ENCODE data around the gene DPP10. TPM values are rescaled to one million over a fixed set of nuclear protein-coding genes. Genes with fewer than 3 reads are reported as not detected.

Gene DPP10
- total RNA-seq, 1 donor from 2014 or later = 73.0 TPM

DNA sequence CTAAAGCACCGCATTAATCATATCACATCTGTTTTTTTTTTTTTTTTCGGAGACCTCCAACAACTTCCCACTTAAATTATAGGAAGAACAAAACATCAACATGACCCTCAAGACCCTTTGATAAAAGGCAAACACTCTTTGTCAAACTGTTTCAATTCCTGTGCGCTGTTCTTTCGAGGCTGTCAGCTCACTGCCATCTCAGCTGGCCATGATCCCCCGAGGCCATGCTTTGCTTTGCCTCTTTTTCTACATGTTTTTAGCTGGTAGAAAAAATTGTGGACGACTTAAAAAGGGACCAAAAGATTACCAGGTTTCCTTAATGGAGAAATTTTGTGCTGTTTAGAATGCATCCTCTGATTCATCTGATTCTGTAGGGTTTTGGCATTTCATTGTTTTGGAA is 138.2 kb downstream of the DPP10 start:
- DNase-seq (ENCODE audit: low spot score in 2 of 2, unreplicated experiment in 2 of 2) = no peak
- Mint-ChIP-seq H3K4me1 (peaks cover 21% of the 10 kb centered on the region), H3K4me3 (no peak overlapping the region), H3K36me3 (no peaks in the 10 kb centered on the region), H3K27me3 (ENCODE audit: low read depth) (peaks cover 50% of the 10 kb centered on the region), H3K9me3 (peaks cover 4% of the 10 kb centered on the region), H3K27ac (peak overlapping the region; percentile 57)
- TF ChIP-seq, protein P1, sequence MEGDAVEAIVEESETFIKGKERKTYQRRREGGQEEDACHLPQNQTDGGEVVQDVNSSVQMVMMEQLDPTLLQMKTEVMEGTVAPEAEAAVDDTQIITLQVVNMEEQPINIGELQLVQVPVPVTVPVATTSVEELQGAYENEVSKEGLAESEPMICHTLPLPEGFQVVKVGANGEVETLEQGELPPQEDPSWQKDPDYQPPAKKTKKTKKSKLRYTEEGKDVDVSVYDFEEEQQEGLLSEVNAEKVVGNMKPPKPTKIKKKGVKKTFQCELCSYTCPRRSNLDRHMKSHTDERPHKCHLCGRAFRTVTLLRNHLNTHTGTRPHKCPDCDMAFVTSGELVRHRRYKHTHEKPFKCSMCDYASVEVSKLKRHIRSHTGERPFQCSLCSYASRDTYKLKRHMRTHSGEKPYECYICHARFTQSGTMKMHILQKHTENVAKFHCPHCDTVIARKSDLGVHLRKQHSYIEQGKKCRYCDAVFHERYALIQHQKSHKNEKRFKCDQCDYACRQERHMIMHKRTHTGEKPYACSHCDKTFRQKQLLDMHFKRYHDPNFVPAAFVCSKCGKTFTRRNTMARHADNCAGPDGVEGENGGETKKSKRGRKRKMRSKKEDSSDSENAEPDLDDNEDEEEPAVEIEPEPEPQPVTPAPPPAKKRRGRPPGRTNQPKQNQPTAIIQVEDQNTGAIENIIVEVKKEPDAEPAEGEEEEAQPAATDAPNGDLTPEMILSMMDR (IDR thresholded peaks at IDR 0.05; ENCODE audit: unreplicated experiment) = no peak

DNA sequence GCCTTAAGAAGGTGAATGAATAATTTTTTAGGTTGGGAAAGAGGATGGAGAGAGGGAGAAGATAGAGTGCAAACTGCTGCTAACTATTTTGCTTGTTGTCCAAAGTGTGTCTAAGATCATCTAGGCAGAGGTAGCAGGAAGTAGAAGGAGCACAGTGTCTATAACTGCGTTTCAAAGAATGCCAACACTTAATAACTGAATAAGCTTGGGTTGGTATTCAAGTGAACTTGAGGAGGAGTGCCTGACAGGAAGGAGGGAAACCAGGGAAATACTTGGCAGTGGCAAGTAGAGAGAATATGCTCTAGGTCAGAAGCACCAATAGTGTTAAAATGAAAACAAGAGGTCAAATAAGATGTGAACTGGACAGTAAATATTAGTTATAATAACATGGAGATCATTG is 155.9 kb downstream of the DPP10 start:
- Mint-ChIP-seq H3K4me1 (no peaks in the 10 kb centered on the region), H3K9me3 (no peaks in the 10 kb centered on the region), H3K27me3 (ENCODE audit: low read depth) (peaks cover 28% of the 10 kb centered on the region), H3K4me3 (no peak overlapping the region), H3K27ac (no peak overlapping the region), H3K36me3 (no peaks in the 10 kb centered on the region)
- TF ChIP-seq, protein P1 (IDR thresholded peaks at IDR 0.05; ENCODE audit: unreplicated experiment) = no peak
- no peak for DNase-seq (ENCODE audit: low spot score in 2 of 2, unreplicated experiment in 2 of 2)

DNA sequence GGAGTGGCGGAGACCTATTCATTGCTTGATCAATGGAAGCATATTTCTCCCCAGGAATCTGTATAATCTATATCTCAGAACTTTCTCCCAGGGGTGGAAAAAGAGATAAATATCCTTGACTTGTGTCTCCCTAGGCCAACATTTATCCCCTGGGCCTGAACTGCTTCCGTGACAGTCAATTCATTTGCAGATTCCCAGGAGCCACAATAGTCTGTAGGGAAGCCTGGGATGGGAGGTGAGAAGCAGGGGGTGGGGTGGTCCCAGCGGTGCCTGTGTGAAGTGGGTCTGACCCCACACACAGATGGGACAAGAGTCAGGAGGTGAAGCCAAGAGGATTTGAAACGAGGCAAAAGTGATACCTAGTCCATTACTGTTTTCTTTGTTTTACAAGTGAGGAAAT is 166.8 kb downstream of the DPP10 start:
- Mint-ChIP-seq H3K27ac (no peak overlapping the region), H3K9me3 (no peaks in the 10 kb centered on the region)

DNA sequence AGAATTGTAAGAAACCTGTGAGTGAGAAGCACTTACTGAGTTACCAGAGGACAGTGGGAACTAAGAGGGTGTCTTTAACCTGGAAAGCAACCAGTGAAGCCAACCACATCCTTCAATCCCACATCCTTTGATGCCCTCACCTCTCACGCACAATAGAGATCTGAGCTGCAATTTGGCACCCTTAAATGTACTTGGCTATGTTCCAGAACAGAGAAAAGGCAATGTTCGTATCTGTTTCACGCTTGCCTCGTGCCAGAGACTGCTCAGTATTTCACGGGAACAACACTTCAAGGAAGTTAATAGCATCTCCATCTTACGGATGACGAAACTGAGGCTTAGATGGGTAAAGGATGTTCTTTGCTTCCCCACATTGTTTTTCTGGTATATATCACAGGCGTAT is 167.4 kb downstream of the DPP10 start:
- TF ChIP-seq, protein P1 (IDR thresholded peaks at IDR 0.05; ENCODE audit: unreplicated experiment) = no peak
- peaks cover 54% of the 10 kb centered on the region for H3K27me3 Mint-ChIP-seq (ENCODE audit: low read depth)
- H3K4me1 Mint-ChIP-seq = no peaks in the 10 kb centered on the region
- H3K9me3 Mint-ChIP-seq = no peaks in the 10 kb centered on the region
- no peaks in the 10 kb centered on the region for H3K36me3 Mint-ChIP-seq
- no peak overlapping the region for H3K27ac Mint-ChIP-seq
- no peak overlapping the region for H3K4me3 Mint-ChIP-seq
- DNase-seq (ENCODE audit: low spot score in 2 of 2, unreplicated experiment in 2 of 2) = no peak

More for the DNA sequence above, 166.8 kb downstream of the DPP10 start:
- DNase-seq (ENCODE audit: low spot score in 2 of 2, unreplicated experiment in 2 of 2) = no peak
- Mint-ChIP-seq H3K27me3 (ENCODE audit: low read depth) (peaks cover 57% of the 10 kb centered on the region), H3K36me3 (no peaks in the 10 kb centered on the region), H3K4me3 (no peak overlapping the region), H3K4me1 (no peaks in the 10 kb centered on the region)
- TF ChIP-seq, protein P1 (IDR thresholded peaks at IDR 0.05; ENCODE audit: unreplicated experiment) = no peak

DNA sequence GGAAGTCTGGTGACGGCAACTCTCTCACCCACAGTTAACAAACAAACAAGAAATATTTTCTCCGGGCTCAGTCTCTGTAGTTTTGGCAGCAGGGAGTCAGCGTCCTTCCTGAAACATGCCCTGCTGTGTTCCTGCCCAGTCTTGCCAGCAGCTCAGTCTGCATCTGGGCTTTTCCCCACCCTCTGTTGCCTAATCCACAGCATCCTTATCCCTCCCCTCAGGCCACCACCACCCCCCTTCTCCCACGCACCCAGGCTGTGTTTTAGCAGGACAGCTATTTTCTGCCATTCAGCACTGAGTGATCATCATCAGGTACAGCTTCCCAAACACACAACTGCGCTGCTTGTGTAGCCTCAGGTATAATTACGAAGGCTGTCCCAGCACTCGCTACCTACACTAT is 168.2 kb downstream of the DPP10 start:
- no peaks in the 10 kb centered on the region for H3K9me3 Mint-ChIP-seq
- TF ChIP-seq, protein P1 (IDR thresholded peaks at IDR 0.05; ENCODE audit: unreplicated experiment) = no peak
- no peak overlapping the region for H3K27ac Mint-ChIP-seq
- H3K36me3 Mint-ChIP-seq = no peaks in the 10 kb centered on the region
- H3K27me3 Mint-ChIP-seq (ENCODE audit: low read depth) = peaks cover 52% of the 10 kb centered on the region
- H3K4me1 Mint-ChIP-seq = no peaks in the 10 kb centered on the region
- H3K4me3 Mint-ChIP-seq = no peak overlapping the region
- no peak for DNase-seq (ENCODE audit: low spot score in 2 of 2, unreplicated experiment in 2 of 2)

DNA sequence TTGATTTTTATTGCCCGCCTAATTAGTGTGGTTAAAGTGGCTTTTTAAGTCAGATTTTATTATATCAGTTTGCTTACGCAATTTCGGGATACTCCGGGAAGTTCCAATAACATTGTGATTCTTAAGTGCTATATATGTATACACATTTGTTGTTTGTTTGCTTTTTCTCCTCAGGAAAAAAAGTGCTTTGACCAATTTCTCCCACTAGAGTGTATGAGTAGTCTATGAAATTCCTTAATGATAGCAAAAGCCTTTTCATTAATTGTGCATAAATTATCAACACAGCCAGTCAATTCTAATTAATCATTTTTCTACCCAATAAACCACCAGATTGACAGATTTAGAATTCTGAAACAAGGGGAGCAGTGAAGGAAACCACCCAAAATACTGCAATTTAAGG is 172.2 kb downstream of the DPP10 start:
- H3K4me3 Mint-ChIP-seq = no peak overlapping the region
- H3K9me3 Mint-ChIP-seq = no peaks in the 10 kb centered on the region
- H3K4me1 Mint-ChIP-seq = no peaks in the 10 kb centered on the region
- no peak overlapping the region for H3K27ac Mint-ChIP-seq
- no peaks in the 10 kb centered on the region for H3K36me3 Mint-ChIP-seq
- peaks cover 24% of the 10 kb centered on the region for H3K27me3 Mint-ChIP-seq (ENCODE audit: low read depth)
- DNase-seq (ENCODE audit: low spot score in 2 of 2, unreplicated experiment in 2 of 2) = no peak
- TF ChIP-seq, protein P1 (IDR thresholded peaks at IDR 0.05; ENCODE audit: unreplicated experiment) = no peak
